ENCODE data around the gene TRIM63.

The TRIM63 gene

GRCh38 chr1:26084844-26085243, 17.4 kb upstream of the TRIM63 start:
- no peak for DNase-seq (ENCODE audit: low spot score)

GRCh38 chr1:26084091-26084561, 16.7 kb upstream of the TRIM63 start:
- no peak for DNase-seq (ENCODE audit: low spot score)

DNA sequence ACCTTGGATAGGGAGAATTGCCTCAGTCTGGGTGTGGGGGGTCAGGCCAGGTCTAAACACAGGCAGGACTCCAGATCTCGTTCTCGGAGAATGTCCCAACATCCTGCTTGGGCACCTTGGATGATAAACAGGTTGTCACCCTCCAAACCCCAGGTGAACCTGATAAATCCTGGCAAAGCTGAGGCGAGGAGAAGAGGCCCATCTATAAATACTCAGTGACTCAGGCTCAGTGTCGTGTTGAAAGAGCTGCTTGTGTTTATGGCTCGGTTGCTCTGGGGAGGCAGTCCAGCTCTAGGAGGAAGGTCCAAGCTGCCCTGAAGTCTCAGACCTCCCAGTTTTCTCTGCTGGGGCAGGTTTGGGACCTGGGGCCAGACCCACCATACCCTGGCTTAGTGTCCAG, 15.8 kb upstream of the TRIM63 start:
- peak; percentile 42 for DNase-seq (ENCODE audit: low spot score)

GRCh38 chr1:26082020-26082350, 14.6 kb upstream of the TRIM63 start:
- DNase-seq (ENCODE audit: low spot score), result no peak

- no peak for DNase-seq (ENCODE audit: low spot score)
These were observed 14.0 kb upstream of the TRIM63 start for GRCh38 chr1:26081267-26082019.

DNA sequence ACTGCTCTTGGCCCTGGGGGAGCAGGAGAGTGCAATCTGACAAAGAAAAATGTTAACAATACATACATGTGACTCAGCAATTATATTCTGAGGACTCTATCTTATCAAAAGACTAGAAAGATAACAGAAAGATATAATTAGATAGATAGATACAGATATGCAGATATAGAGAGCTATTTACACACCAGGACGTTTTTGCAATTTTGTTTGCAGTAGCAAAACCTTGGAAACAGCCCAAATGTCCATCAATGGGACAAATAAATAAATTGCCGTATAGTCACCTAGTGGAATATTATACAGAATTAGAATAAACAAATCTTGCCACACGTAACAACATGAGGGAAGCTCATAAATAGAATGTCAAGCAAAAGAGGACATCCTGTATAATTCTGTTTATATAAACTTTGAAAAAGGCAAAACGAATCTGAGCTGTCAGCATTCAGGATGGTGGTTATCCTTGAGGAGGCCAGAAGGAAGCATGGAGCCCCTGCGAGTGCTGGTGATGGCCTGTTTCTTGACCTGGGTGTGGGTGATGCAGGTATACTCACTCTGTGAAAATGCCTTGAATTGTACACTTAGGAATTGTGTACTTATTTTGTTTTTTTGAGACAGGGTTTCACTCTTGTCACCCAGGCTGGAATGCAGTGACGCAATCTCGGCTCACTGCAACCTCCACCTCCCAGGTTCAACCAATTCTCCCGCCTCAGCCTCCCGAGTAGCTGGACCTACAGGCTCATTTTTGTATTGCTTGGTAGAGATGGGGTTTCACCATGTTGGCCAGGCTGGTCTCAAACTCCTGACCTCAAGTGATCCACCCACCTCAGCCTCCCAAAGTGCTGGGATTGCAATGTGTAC, 12.8 kb upstream of the TRIM63 start:
- DNase-seq (ENCODE audit: low spot score), result no peak

DNA sequence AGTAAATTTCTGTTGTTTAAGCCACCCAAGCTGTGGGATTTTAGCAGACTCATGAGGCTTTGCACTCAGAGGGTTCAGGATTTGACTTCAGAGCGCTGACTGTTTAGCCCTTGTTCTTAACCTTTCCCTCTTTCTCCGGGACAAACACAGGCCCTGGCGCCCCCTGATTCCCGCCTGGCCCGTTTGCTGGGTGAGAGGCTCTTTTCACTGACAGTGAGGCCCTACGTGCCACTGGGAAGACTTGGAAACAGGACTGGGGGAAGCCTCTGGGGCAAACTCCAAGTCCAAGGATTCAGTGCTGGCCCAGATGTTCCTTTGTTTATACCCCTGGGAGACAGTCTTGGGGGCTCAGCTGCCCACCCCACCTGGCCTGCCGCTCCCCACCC, 11.7 kb upstream of the TRIM63 start:
- no peak for DNase-seq (ENCODE audit: low spot score)

DNA sequence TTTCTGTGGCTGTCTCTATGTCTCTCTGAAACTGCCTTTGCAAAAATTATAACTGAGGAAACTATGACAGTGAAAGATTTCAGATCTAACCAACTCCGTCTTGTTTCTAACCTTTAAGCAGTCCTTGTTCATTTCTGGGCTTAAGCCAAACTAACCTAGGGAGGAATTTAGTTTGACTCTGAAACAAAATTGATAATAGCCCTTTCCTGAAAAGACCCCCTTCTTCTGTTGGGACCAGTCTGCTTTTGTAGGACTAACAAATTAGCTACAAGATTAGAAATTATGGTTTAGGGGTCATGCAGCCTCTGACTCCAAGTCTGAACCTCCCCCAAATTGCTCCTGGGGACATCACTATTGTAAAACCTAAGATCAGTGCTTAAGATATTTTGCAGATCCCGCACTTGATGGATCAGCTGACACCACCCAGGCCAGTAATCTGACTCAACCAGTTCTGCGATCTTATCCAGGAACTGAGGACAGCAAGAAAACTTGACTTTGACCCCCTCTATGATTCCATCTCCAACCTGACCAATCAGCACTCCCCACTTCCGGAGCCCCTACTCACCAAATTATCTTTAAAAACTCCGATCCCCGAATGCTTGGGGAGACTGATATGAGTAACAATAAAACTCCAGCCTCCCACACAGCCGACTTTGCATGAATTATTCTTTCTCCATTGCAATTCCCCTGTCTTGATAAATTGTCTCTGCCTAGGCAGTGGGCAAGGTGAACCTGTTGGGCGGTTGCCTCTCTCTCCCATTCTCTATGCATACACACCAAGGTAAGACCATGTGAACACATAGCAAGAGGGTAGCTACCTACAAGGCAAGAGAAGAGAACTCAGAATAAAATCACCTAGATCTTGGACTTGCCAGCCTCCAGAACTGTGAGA, 11.1 kb upstream of the TRIM63 start:
- DNase-seq (ENCODE audit: low spot score), result no peak

- no peak for DNase-seq (ENCODE audit: low spot score)
These were observed 10.1 kb upstream of the TRIM63 start for GRCh38 chr1:26077524-26077923.

DNA sequence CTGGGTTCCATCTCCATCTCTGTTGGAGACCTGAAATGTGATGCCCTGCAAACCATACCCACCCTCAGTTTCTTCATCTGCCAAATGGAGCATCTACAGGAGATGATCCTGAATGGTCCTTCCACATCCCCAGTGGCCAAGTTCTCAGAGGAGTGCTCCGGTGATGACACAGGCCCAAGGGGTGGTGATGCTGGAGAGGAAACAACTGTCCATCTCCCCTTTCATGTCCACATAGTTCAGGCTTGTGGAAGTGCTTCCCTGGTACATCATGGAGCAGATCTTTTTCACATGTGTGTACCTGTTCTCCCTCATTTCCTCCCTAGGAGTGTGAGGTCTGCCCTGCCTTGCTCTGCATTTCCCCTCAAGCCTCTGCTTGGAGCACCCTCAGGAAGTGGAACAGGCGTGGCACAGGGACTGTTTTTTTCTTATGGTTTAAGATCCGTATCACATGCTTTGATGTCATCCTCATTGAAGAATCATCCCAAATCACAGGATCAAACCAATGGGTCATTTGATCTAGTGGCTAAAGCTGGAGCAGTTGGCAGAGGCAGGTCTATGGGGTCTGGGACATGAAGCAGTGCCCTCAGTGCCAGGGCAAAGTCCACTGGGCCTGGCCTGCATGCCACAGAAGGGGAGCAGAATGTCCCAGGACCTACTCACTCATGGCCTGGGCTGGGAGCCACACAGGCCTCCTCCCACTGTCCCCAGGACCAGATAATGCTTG, 8.2 kb upstream of the TRIM63 start:
- DNase-seq (ENCODE audit: low spot score), result no peak

DNA sequence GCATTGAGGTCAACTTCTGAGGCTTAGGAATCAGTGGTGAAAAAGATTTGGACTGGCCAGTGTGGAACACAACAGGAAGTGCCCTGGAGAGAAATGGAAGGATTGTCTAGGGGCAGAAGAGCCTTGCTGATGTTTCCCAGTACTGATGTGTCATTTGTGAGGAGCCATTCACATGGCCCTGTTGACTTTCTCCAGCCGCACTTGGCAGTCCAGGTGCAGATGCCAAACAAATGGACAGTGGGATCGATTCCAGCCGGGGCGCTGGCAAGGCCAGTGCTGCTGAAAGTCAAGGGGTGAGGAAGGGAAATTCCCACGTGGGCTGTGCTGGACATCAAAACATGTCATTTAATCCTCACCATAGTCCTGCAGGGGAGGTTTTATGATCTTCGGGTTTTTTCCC, 4.9 kb upstream of the TRIM63 start:
- no peak for DNase-seq (ENCODE audit: low spot score)

DNA sequence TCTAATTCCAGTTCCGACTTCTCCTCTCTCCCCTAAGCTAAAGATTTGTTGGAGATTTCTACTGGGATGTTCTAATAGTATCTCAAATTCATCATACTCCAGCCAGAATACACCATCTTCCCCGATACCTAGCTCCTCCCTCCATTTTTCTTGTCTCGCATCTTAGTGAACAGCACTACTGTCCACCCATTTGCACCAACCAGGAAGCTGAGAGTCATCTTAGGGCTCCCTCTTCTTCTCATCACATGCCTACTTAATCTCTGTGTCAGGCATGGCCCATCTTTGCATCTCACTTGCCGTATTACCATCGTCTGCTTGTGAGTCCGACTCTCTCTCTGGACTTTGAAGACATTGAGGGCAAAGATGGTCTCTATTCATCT, 3.5 kb upstream of the TRIM63 start:
- no peak for DNase-seq (ENCODE audit: low spot score)

DNA sequence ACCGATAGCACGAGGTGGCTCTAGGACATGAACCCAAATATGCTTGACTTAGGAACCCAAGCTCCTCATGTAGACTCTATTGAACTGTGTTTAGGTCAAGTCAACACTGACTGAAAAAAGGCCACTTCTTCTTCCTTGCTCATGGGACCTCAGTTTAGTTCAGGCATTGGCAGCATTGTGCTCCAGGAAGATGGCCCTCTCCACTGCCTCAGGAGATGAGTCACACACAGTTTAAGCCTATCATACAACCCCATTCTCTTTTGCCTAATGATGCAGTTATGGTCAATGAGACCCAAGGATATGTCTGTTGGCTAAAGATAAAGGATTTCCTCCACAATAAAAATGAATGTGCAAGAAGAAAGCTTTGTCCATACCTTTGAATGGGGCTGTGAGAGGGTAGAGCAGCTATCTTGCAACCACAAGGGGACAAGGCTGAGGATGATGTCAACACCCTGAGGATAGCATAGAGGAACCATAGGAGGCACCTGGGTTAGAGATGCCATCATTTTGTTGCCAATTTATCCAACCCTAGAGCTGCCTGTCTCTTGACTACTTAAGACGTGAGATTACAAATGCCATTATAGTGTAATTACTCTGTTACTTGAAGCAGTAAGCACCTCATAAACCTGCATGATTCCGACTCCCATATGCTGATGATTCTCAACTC, 3.0 kb upstream of the TRIM63 start:
- no peak for DNase-seq (ENCODE audit: low spot score)

GRCh38 chr1:26069941-26070295, 2.5 kb upstream of the TRIM63 start:
- no peak for DNase-seq (ENCODE audit: low spot score)

DNA sequence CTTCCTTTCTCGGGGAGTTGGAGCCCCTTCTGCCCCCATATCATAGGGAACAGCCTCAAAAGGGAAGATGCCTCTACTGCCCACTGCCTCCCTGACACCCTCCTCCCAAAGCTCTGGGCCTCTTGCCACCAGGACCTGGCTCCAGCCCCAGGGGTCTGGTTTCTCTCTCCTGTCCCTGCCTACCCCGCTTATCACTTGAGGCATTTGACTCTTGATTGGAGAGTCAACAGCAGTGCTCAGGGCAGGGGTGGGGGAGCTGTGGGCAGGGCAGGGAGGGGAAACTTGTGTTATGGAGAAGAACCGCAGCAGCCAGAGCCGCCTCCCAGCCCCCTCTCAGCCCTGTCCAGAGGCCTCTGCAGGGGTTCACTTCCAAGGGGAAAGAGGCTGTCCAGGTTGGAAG, 573 bp downstream of the TRIM63 start:
- no peak for DNase-seq (ENCODE audit: low spot score)

DNA sequence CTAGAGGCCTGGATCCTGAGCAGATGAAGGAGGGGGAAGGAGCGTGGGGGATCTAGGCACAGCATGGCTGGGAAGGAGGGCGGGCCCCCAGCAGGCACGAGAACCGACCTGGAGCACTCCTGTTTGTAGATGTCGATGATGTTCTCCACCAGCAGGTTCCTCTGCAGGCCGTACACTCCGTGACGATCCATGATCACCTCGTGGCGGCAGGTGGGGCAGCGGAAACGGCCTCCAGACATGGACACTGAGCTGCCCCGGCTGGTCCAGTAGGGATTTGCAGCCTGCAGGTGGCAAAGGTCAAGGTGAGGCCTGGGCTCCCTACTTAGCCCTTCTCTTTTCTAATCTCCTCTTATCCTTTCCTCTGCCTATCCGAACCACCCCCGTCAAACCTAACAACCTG, 1.3 kb downstream of the TRIM63 start:
- no peak for DNase-seq (ENCODE audit: low spot score)

DNA sequence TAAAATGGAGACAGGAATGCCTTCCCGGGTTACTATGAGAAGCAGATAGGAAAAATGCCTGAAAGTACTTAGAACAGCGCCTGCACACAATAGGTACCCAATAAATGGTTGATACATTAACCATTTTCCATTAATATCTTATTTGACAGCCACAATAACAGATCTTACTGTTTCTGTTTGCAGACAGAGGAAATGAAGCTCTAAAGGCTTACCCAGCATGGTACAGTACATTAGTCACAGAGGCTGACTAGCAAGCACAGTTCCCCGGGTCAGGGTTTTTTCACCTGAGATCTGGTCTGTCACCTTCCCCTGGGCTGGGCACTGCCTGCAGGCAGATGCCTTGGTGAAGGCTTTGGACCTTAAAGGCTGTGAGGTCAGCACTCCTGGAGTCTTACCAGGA, 2.9 kb downstream of the TRIM63 start:
- no peak for DNase-seq (ENCODE audit: low spot score)

DNA sequence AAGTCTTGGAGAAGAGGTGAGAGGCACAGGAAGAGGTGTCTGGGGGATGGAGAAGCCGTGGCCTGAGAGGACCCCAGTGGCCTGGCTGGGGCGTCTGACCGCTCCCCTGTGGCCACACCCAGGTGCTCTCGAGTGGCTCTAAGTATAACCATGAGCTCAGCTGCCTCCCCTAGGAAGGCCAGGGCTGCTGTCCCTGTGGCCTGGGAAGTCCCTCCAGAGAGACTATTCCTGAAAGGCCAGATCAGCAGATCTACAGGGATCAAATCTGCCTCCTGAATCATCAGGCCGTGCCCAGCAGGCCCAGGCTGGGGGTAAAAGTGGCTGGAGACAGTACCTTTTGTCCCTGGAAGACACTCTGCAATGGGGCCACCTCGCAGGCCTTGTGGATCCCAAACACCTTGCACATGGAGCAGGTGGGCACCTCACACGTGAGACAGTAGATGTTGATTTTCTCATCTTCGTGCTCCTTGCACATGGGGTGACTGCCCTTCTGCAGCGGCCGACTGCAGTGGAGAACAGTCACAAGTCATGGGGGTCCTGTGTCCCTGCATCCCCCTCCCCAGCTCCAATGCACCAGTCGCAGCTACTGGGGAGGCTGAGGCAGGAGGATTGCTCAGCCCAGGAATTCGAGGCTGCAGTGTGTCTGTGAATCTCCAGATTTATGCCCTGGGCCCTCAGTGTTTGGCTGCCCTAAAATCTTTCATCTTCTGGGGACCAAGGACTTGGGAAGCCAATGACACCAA, 6.4 kb downstream of the TRIM63 start:
- no peak for DNase-seq (ENCODE audit: low spot score)

GRCh38 chr1:26059906-26060305, 7.5 kb downstream of the TRIM63 start:
- no peak for DNase-seq (ENCODE audit: low spot score)

GRCh38 chr1:26058052-26058595, 9.3 kb downstream of the TRIM63 start:
- no peak for DNase-seq (ENCODE audit: low spot score)
